NCI-H2196 treated with DMSO at 0.1 percent for 48 hours (cell line): ENCODE measurements around the gene CDH15.
"Not testable (repeated sequence)": the region's sequence is repeated elsewhere in the genome, so short reads cannot be mapped to it uniquely, and the experiment has no call there.

Experiments used
- DNase-seq: peaks from one replicate; lab custom pipeline; 2025; ENCODE audit not compliant: unreplicated experiment; lab: John Stamatoyannopoulos, UW

Gene CDH15

GRCh38 chr16:89224665-89225064 is 53.1 kb downstream of the CDH15 start:
- no peak for DNase-seq

GRCh38 chr16:89230255-89230654 is 58.7 kb downstream of the CDH15 start:
- DNase-seq, result peak; percentile 20

GRCh38 chr16:89232107-89232506 is 60.6 kb downstream of the CDH15 start:
- DNase-seq, result no peak

- no peak for DNase-seq
These were observed 62.3 kb downstream of the CDH15 start for GRCh38 chr16:89233678-89234490.

GRCh38 chr16:89237733-89238132 is 66.2 kb downstream of the CDH15 start:
- DNase-seq, result no peak

- DNase-seq, result peak; percentile 15
These were observed 69.8 kb downstream of the CDH15 start for GRCh38 chr16:89241187-89242007.

- no peak for DNase-seq
These were observed 71.2 kb downstream of the CDH15 start for GRCh38 chr16:89242795-89243200.

GRCh38 chr16:89243664-89244063 is 72.1 kb downstream of the CDH15 start:
- DNase-seq, result no peak

- DNase-seq, result not testable (repeated sequence)
These were observed 72.7 kb downstream of the CDH15 start for GRCh38 chr16:89244264-89244663.

- no peak for DNase-seq
These were observed 73.2 kb downstream of the CDH15 start for GRCh38 chr16:89244754-89245153.
